ENCODE measurements around the gene PLEKHM3. TPM values are rescaled to one million over a fixed set of nuclear protein-coding genes. Genes with fewer than 3 reads are reported as not detected.

The PLEKHM3 gene
- total RNA-seq, 2 donors from 2014 or later = 20.5 to 21.8 TPM

- H3K27ac ChIP-seq = peak overlapping the region in 1 of 2 donors; percentile 34
- ATAC-seq (ENCODE audit: insufficient number of reproducible peaks, low FRiP score, low read depth) = no peak
- H3K4me3 ChIP-seq = no peak overlapping the region
- TF ChIP-seq CTCF (IDR thresholded peaks at IDR 0.05) = no peak
- H3K9me3 ChIP-seq = no peaks in the 10 kb centered on the region
- no peaks in the 10 kb centered on the region for H3K27me3 ChIP-seq (replicated peaks; ENCODE audit: insufficient read depth)
- peaks cover 9 to 12% of the 10 kb centered on the region in 2 donors for H3K4me1 ChIP-seq (ENCODE audit: control insufficient read depth in 1 of 2, low read depth in 2 of 2)
- no peaks in the 10 kb centered on the region for H3K36me3 ChIP-seq
- DNase-seq (ENCODE audit: low spot score) = no peak
Observed at GRCh38 chr2:207868855-207869596, 156.3 kb downstream of the PLEKHM3 start.

GRCh38 chr2:207867905-207868304 is 157.4 kb downstream of the PLEKHM3 start:
- ATAC-seq (ENCODE audit: insufficient number of reproducible peaks, low FRiP score, low read depth) = no peak
- no peaks in the 10 kb centered on the region for H3K27me3 ChIP-seq (replicated peaks; ENCODE audit: insufficient read depth)
- TF ChIP-seq CTCF (IDR thresholded peaks at IDR 0.05) = no peak
- H3K9me3 ChIP-seq = no peaks in the 10 kb centered on the region
- no peak overlapping the region for H3K27ac ChIP-seq
- no peaks in the 10 kb centered on the region for H3K36me3 ChIP-seq
- DNase-seq (ENCODE audit: low spot score) = no peak
- H3K4me3 ChIP-seq = no peak overlapping the region
- peaks cover 9 to 12% of the 10 kb centered on the region in 2 donors for H3K4me1 ChIP-seq (ENCODE audit: control insufficient read depth in 1 of 2, low read depth in 2 of 2)

GRCh38 chr2:207867056-207867455 is 158.3 kb downstream of the PLEKHM3 start:
- H3K36me3 ChIP-seq = no peaks in the 10 kb centered on the region
- ATAC-seq (ENCODE audit: insufficient number of reproducible peaks, low FRiP score, low read depth) (no peak), DNase-seq (ENCODE audit: low spot score) (no peak)
- no peak overlapping the region for H3K27ac ChIP-seq
- H3K27me3 ChIP-seq (replicated peaks; ENCODE audit: insufficient read depth) = no peaks in the 10 kb centered on the region
- TF ChIP-seq CTCF (IDR thresholded peaks at IDR 0.05) = no peak
- H3K9me3 ChIP-seq = no peaks in the 10 kb centered on the region
- H3K4me1 ChIP-seq (ENCODE audit: control insufficient read depth in 1 of 2, low read depth in 2 of 2) = peaks cover 9 to 12% of the 10 kb centered on the region in 2 donors
- no peak overlapping the region for H3K4me3 ChIP-seq

GRCh38 chr2:207865210-207865609 is 160.1 kb downstream of the PLEKHM3 start:
- no peaks in the 10 kb centered on the region for H3K27me3 ChIP-seq (replicated peaks; ENCODE audit: insufficient read depth)
- no peak overlapping the region for H3K27ac ChIP-seq
- ATAC-seq (ENCODE audit: insufficient number of reproducible peaks, low FRiP score, low read depth) (no peak), DNase-seq (ENCODE audit: low spot score) (no peak)
- peaks cover 2% of the 10 kb centered on the region for H3K36me3 ChIP-seq
- no peak for TF ChIP-seq CTCF (IDR thresholded peaks at IDR 0.05)
- no peaks in the 10 kb centered on the region for H3K9me3 ChIP-seq
- no peak overlapping the region for H3K4me3 ChIP-seq
- peaks cover 9 to 11% of the 10 kb centered on the region in 2 donors for H3K4me1 ChIP-seq (ENCODE audit: control insufficient read depth in 1 of 2, low read depth in 2 of 2)

GRCh38 chr2:207863345-207863744 is 162.0 kb downstream of the PLEKHM3 start:
- H3K4me1 ChIP-seq (ENCODE audit: control insufficient read depth in 1 of 2, low read depth in 2 of 2) = no peaks in the 10 kb centered on the region
- no peak for ATAC-seq (ENCODE audit: insufficient number of reproducible peaks, low FRiP score, low read depth)
- TF ChIP-seq CTCF (IDR thresholded peaks at IDR 0.05) = no peak
- H3K27ac ChIP-seq = no peak overlapping the region
- no peak for DNase-seq (ENCODE audit: low spot score)
- no peaks in the 10 kb centered on the region for H3K9me3 ChIP-seq
- H3K36me3 ChIP-seq = peaks cover 4% of the 10 kb centered on the region
- no peak overlapping the region for H3K4me3 ChIP-seq
- no peaks in the 10 kb centered on the region for H3K27me3 ChIP-seq (replicated peaks; ENCODE audit: insufficient read depth)
